ENCODE data around the gene MZF1. TPM values are rescaled to one million over a fixed set of nuclear protein-coding genes. Genes with fewer than 3 reads are reported as not detected.

Gene MZF1
- total and polyA plus RNA-seq, 9 of the 15 experiments (the other 6 are each of a cell fraction or from before 2014, with no cell fraction given): 0.31 to 29.3 (median 11.5) TPM

GRCh38 chr19:58572026-58572817 is 913 bp downstream of the MZF1 start (continued):
- TF ChIP-seq MNT (conservative IDR thresholded peaks at IDR 0.05): no peak
- TF ChIP-seq HIVEP1 (CRISPR knock-in tag; IDR thresholded peaks at IDR 0.05): no peak
- TF ChIP-seq PHTF2 (CRISPR knock-in tag; IDR thresholded peaks at IDR 0.05): no peak
- TF ChIP-seq OTX1 (CRISPR knock-in tag; IDR thresholded peaks at IDR 0.05): 0 out of 2 replicates have a peak, but pooled peaks have one; percentile 16
- TF ChIP-seq PHF21A (IDR thresholded peaks at IDR 0.05; ENCODE audit: borderline replicate concordance, low read depth): no peak
- TF ChIP-seq, protein P1, sequence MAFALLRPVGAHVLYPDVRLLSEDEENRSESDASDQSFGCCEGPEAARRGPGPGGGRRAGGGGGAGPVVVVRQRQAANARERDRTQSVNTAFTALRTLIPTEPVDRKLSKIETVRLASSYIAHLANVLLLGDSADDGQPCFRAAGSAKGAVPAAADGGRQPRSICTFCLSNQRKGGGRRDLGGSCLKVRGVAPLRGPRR (CRISPR knock-in tag; IDR thresholded peaks at IDR 0.05): no peak
- TF ChIP-seq YY1 (IDR thresholded peaks at IDR 0.05; ENCODE audit: borderline replicate concordance in 1 of 3, control insufficient read depth in 1 of 3, extremely low read depth in 1 of 3, insufficient read depth in 3 of 3, insufficient read length in 1 of 3, insufficient replicate concordance in 2 of 3, low read depth in 1 of 3, low read length in 2 of 3): peak; percentile 33 to 87 (median 77)
- no peak for TF ChIP-seq FOXP1 (CRISPR knock-in tag; IDR thresholded peaks at IDR 0.05)
- TF ChIP-seq TCF7 (IDR thresholded peaks at IDR 0.05; ENCODE audit: borderline replicate concordance): no peak
- TF ChIP-seq, protein P2, sequence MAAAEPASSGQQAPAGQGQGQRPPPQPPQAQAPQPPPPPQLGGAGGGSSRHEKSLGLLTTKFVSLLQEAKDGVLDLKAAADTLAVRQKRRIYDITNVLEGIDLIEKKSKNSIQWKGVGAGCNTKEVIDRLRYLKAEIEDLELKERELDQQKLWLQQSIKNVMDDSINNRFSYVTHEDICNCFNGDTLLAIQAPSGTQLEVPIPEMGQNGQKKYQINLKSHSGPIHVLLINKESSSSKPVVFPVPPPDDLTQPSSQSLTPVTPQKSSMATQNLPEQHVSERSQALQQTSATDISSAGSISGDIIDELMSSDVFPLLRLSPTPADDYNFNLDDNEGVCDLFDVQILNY (CRISPR knock-in tag; IDR thresholded peaks at IDR 0.05): no peak
- TF ChIP-seq IFI16 (CRISPR knock-in tag; IDR thresholded peaks at IDR 0.05): 0 out of 2 replicates have a peak, but pooled peaks have one; percentile 31
- TF ChIP-seq POLR2A (conservative IDR thresholded peaks at IDR 0.05): no peak
- TF ChIP-seq CHCHD3 (CRISPR knock-in tag; IDR thresholded peaks at IDR 0.05): no peak
- no peak for TF ChIP-seq PTTG1 (tag; IDR thresholded peaks at IDR 0.05; ENCODE audit: low read depth)
- TF ChIP-seq, protein P3, sequence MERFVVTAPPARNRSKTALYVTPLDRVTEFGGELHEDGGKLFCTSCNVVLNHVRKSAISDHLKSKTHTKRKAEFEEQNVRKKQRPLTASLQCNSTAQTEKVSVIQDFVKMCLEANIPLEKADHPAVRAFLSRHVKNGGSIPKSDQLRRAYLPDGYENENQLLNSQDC (CRISPR knock-in tag; IDR thresholded peaks at IDR 0.05): no peak
- TF ChIP-seq TARDBP (IDR thresholded peaks at IDR 0.05): no peak
- TF ChIP-seq ZNF583 (CRISPR knock-in tag; IDR thresholded peaks at IDR 0.05): 0 out of 2 replicates have a peak, but pooled peaks have one; percentile 68
- no peak for TF ChIP-seq ATF2 (CRISPR knock-in tag; IDR thresholded peaks at IDR 0.05)
- no peak for TF ChIP-seq JUN (IDR thresholded peaks at IDR 0.05; ENCODE audit: borderline replicate concordance, low read depth, low read length)
- TF ChIP-seq JUN (CRISPR knock-in tag; IDR thresholded peaks at IDR 0.05; ENCODE audit: borderline replicate concordance): no peak
- TF ChIP-seq ZNF133 (CRISPR knock-in tag; IDR thresholded peaks at IDR 0.05): no peak
- TF ChIP-seq ZNF277 (CRISPR knock-in tag; IDR thresholded peaks at IDR 0.05; ENCODE audit: borderline replicate concordance): no peak
- TF ChIP-seq CAMTA2 (CRISPR knock-in tag; conservative IDR thresholded peaks at IDR 0.05): no peak

Measured in K562 (cell line).